Stimulated activated CD4-positive, alpha-beta T cell treated with anti-CD3 and anti-CD28 coated beads, Interleukin-15, amount 100 ng/mL, for 24 hours (primary cell): ENCODE measurements around the gene NKD1.

Experiments
- DNase-seq: peaks from one replicate; pipeline ENCODE4 v3.0.0-alpha.2; 2020

NKD1 gene

GRCh38 chr16:50581845-50582244, 33.6 kb downstream of the NKD1 start:
- no peak for DNase-seq

GRCh38 chr16:50583211-50583610, 35.0 kb downstream of the NKD1 start:
- DNase-seq = no peak

- no peak for DNase-seq
These were observed 36.0 kb downstream of the NKD1 start for GRCh38 chr16:50584033-50584722.

- no peak for DNase-seq
These were observed 37.2 kb downstream of the NKD1 start for GRCh38 chr16:50585331-50585776.

- no peak for DNase-seq
These were observed 39.3 kb downstream of the NKD1 start for GRCh38 chr16:50587543-50587942.

- DNase-seq = no peak
These were observed 40.1 kb downstream of the NKD1 start for GRCh38 chr16:50588276-50588675.

- no peak for DNase-seq
These were observed 43.0 kb downstream of the NKD1 start for GRCh38 chr16:50591209-50591608.

- no peak for DNase-seq
These were observed 43.9 kb downstream of the NKD1 start for GRCh38 chr16:50591800-50592771.

GRCh38 chr16:50592996-50593395, 44.8 kb downstream of the NKD1 start:
- no peak for DNase-seq

GRCh38 chr16:50593410-50594150, 45.4 kb downstream of the NKD1 start:
- DNase-seq = no peak

GRCh38 chr16:50594308-50595260, 46.4 kb downstream of the NKD1 start:
- no peak for DNase-seq

GRCh38 chr16:50595859-50596258, 47.7 kb downstream of the NKD1 start:
- DNase-seq = no peak

GRCh38 chr16:50596762-50597450, 48.7 kb downstream of the NKD1 start:
- no peak for DNase-seq

- DNase-seq = no peak
These were observed 49.5 kb downstream of the NKD1 start for GRCh38 chr16:50597563-50598255.

GRCh38 chr16:50598256-50598894, 50.2 kb downstream of the NKD1 start:
- DNase-seq = no peak

GRCh38 chr16:50598936-50599361, 50.8 kb downstream of the NKD1 start:
- DNase-seq = no peak

- DNase-seq = no peak
These were observed 51.3 kb downstream of the NKD1 start for GRCh38 chr16:50599494-50599893.

- no peak for DNase-seq
These were observed 52.5 kb downstream of the NKD1 start for GRCh38 chr16:50600582-50601283.

- no peak for DNase-seq
These were observed 53.1 kb downstream of the NKD1 start for GRCh38 chr16:50601341-50601740.

- no peak for DNase-seq
These were observed 53.9 kb downstream of the NKD1 start for GRCh38 chr16:50602126-50602525.
